Upper lobe of right lung (tissue), 1 donor: ENCODE data around the gene TPCN2. TPM values are rescaled to one million over a fixed set of nuclear protein-coding genes. Genes with fewer than 3 reads are reported as not detected.

Experiments used
- ATAC-seq: fragments of 200-7000 bp; cut with Tn5 transposase; one replicate; pipeline ENCODE4 v1.9.1; 2020; ENCODE audit warnings: mild to moderate bottlenecking, moderate library complexity
- DNase-seq: peaks from one replicate; pipeline ENCODE4 v3.0.0-alpha.2; 2020
- H3K27ac ChIP-seq: fragments of 200-600 bp; one replicate; pipeline ENCODE4 v1.8.0; 2022
- H3K27me3 ChIP-seq: fragments of 200-600 bp; one replicate; pipeline ENCODE4 v1.8.0; 2022; ENCODE audit warnings: mild to moderate bottlenecking
- H3K36me3 ChIP-seq: fragments of 200-600 bp; one replicate; pipeline ENCODE4 v1.8.0; 2022
- H3K4me1 ChIP-seq: fragments of 200-600 bp; one replicate; pipeline ENCODE4 v1.8.0; 2022
- H3K4me3 ChIP-seq: fragments of 200-600 bp; one replicate; pipeline ENCODE4 v1.8.0; 2022; ENCODE audit warnings: mild to moderate bottlenecking
- H3K9me3 ChIP-seq: fragments of 200-600 bp; one replicate; pipeline ENCODE4 v1.8.0; 2022
- CTCF ChIP-seq: fragments of 200-600 bp; IDR thresholded peaks from one replicate; pipeline ENCODE4 v1.8.0; 2022; ENCODE audit warnings: antibody characterized with exemption
- intact Hi-C: fragments of 100-400 bp; cut with DNase I; formaldehyde crosslinking; loops from one replicate; pipeline ENCODE4 v1.11.0; 2022
- total RNA-seq: library from RNA; stranded (reverse); fragmentation: NEBNext Ultra II Directional; extraction: Animal tissue kit (Norgen Biotek cat#: 25700); gene quantifications from one replicate; pipeline ENCODE4 v1.2.1, GENCODE V29; 2021
- donor health status: DM: no; HTN: yes; CAD: no; lungs with severe emphysema.

Gene TPCN2
- total RNA-seq, 1 donor from 2014 or later: 16.6 TPM

GRCh38 chr11:69171476-69172240, 122.9 kb downstream of the TPCN2 start:
- Histone ChIP-seq H3K27me3 (no peaks in the 10 kb centered on the region), H3K4me3 (no peak overlapping the region), H3K27ac (no peak overlapping the region), H3K9me3 (no peaks in the 10 kb centered on the region), H3K4me1 (peaks cover 1% of the 10 kb centered on the region), H3K36me3 (no peaks in the 10 kb centered on the region)
- intact Hi-C loops: no loop called here
- no peak for TF ChIP-seq CTCF
- ATAC-seq (no peak), DNase-seq (no peak)

- Histone ChIP-seq H3K4me1 (no peaks in the 10 kb centered on the region), H3K27me3 (no peaks in the 10 kb centered on the region), H3K36me3 (no peaks in the 10 kb centered on the region), H3K4me3 (no peak overlapping the region), H3K9me3 (no peaks in the 10 kb centered on the region), H3K27ac (no peak overlapping the region)
- DNase-seq: peak; percentile 30
- peak; percentile 44 for ATAC-seq
- TF ChIP-seq CTCF: no peak
- intact Hi-C loops: no loop called here
Measured at GRCh38 chr11:69172674-69173073, 123.9 kb downstream of the TPCN2 start.

GRCh38 chr11:69173331-69173730, 124.6 kb downstream of the TPCN2 start:
- Histone ChIP-seq H3K9me3 (no peaks in the 10 kb centered on the region), H3K36me3 (no peaks in the 10 kb centered on the region), H3K4me3 (no peak overlapping the region), H3K27ac (no peak overlapping the region), H3K27me3 (no peaks in the 10 kb centered on the region), H3K4me1 (no peaks in the 10 kb centered on the region)
- DNase-seq (peak; percentile 53), ATAC-seq (no peak)
- no peak for TF ChIP-seq CTCF
- intact Hi-C loops: no loop called here

GRCh38 chr11:69173925-69174581, 125.3 kb downstream of the TPCN2 start:
- DNase-seq: peak; percentile 30
- intact Hi-C loops: no loop called here
- H3K4me3 ChIP-seq: no peak overlapping the region

GRCh38 chr11:69174841-69175240, 126.1 kb downstream of the TPCN2 start:
- no peaks in the 10 kb centered on the region for H3K9me3 ChIP-seq
- intact Hi-C loops: no loop called here
- H3K36me3 ChIP-seq: no peaks in the 10 kb centered on the region
- ATAC-seq (no peak), DNase-seq (peak; percentile 16)
- no peak for TF ChIP-seq CTCF
- no peak overlapping the region for H3K4me3 ChIP-seq
- no peaks in the 10 kb centered on the region for H3K4me1 ChIP-seq
- H3K27ac ChIP-seq: no peak overlapping the region
- H3K27me3 ChIP-seq: no peaks in the 10 kb centered on the region

More at GRCh38 chr11:69173925-69174581, 125.3 kb downstream of the TPCN2 start:
- TF ChIP-seq CTCF: no peak
- Histone ChIP-seq H3K9me3 (no peaks in the 10 kb centered on the region), H3K27me3 (no peaks in the 10 kb centered on the region), H3K36me3 (no peaks in the 10 kb centered on the region), H3K27ac (no peak overlapping the region), H3K4me1 (no peaks in the 10 kb centered on the region)
- ATAC-seq: no peak
